HCT116 (cell line): ENCODE data around the gene CLIC5. TPM values are rescaled to one million over a fixed set of nuclear protein-coding genes. Genes with fewer than 3 reads are reported as not detected.

Experiments
- ATAC-seq: fragments of 200-7000 bp; cut with Tn5 transposase; 2 replicates; pipeline ENCODE4 v1.9.1; 2020; ENCODE audit warnings: mild to moderate bottlenecking, moderate library complexity
- BruUV-seq: library from RNA; stranded (reverse); fragments of 400-500 nt; replicated peaks from 2 replicates; lab custom pipeline; 2021; lab: Mats Ljungman, UMichigan
- CTCF ChIA-PET: fragments of 300-600 bp; sonication (Branson Sonifier 250); formaldehyde crosslinking; loops from one replicate; lab custom pipeline; 2021; ENCODE audit warnings: antibody characterized with exemption; lab: Charles Lee
- POLR2A ChIA-PET: fragments of 300-600, 350-600 bp; sonication (Branson Sonifier 250); formaldehyde crosslinking; loops from one replicate; lab custom pipeline; 2021; ENCODE audit warnings: antibody characterized with exemption; lab: Charles Lee
- RAD21 ChIA-PET, 2 experiments: fragments of 300-600 bp; sonication (Branson Sonifier 250); formaldehyde crosslinking; loops; one replicate each; lab custom pipeline; 2023; ENCODE audit warnings: low total read pairs in 2 of 2; ENCODE audit not compliant: uncharacterized antibody in 2 of 2, unreplicated experiment in 2 of 2, low non-redundant PET in 1 of 2; lab: Charles Lee
- DNase-seq: peaks from one replicate; pipeline ENCODE4 v3.0.0-alpha.2; 2010; ENCODE audit warnings: low read depth, low spot score
- H2AFZ ChIP-seq: fragments of 200-600 bp; shearing (Covaris generic), sonication (generic); 2 replicates; pipeline ENCODE4 v1.6.1; 2017; ENCODE audit warnings: low read depth, mixed run types, mixed read lengths, antibody characterized with exemption, low read length; ENCODE audit not compliant: poor library complexity, severe bottlenecking
- H3K27ac ChIP-seq: 2 replicates; pipeline ENCODE4 v1.5.1; 2012; ENCODE audit warnings: low read depth, low read length
- H3K27me3 ChIP-seq: fragments of 200-600 bp; sonication (generic); 2 replicates; pipeline ENCODE4 v1.6.1; 2016; ENCODE audit warnings: mixed run types, low read length, mixed read lengths; ENCODE audit not compliant: insufficient read depth
- H3K36me3 ChIP-seq, 2 experiments: fragments of 200-500 bp in 1 of 2; fragments of 200-600 bp in 1 of 2; sonication (Bioruptor generic) in 1 of 2; sonication (generic) in 1 of 2; 2 replicates each; pipeline versions ENCODE4 v1.5.1 to v1.6.1; 2014 to 2016; ENCODE audit warnings: low read length in 2 of 2, inconsistent platforms in 1 of 2, mixed read lengths in 1 of 2, mixed run types in 1 of 2; ENCODE audit not compliant: insufficient read depth in 2 of 2, control insufficient read depth in 1 of 2
- H3K4me1 ChIP-seq, 2 experiments: fragments of 200-600 bp in 1 of 2; sonication (generic) in 1 of 2; 2 replicates each; pipeline versions ENCODE4 v1.5.1 to v1.6.1; 2012 to 2017; ENCODE audit warnings: low read length in 2 of 2, inconsistent platforms in 1 of 2, mild to moderate bottlenecking in 1 of 2, mixed read lengths in 1 of 2, mixed run types in 1 of 2, moderate library complexity in 1 of 2; ENCODE audit not compliant: insufficient read depth in 2 of 2, control insufficient read depth in 1 of 2
- H3K4me2 ChIP-seq: fragments of 200-600 bp; sonication (generic); 2 replicates; pipeline ENCODE4 v1.6.1; 2017; ENCODE audit warnings: mixed run types, low read length, mixed read lengths
- H3K4me3 ChIP-seq, 2 experiments: fragments of 200-600 bp in 1 of 2; sonication (generic) in 1 of 2; replicated peaks in 1 of 2; 2 replicates each; pipeline ENCODE4 v1.5.1; 2011 to 2016; ENCODE audit warnings: low read length in 2 of 2, control low read depth in 1 of 2, low read depth in 1 of 2, mild to moderate bottlenecking in 1 of 2, mixed read lengths in 1 of 2, mixed run types in 1 of 2
- H3K79me2 ChIP-seq: fragments of 200-600 bp; sonication (generic); 2 replicates; pipeline ENCODE4 v1.6.1; 2017; ENCODE audit warnings: mild to moderate bottlenecking, mixed run types, low read length, moderate library complexity, mixed read lengths; ENCODE audit not compliant: insufficient read depth
- H3K9ac ChIP-seq: fragments of 200-600 bp; sonication (generic); 2 replicates; pipeline ENCODE4 v1.6.1; 2016; ENCODE audit warnings: low read length, mixed read lengths
- H3K9me2 ChIP-seq: fragments of 200-600 bp; sonication (generic), shearing (Covaris generic); 2 replicates; pipeline ENCODE4 v1.6.1; 2017; ENCODE audit warnings: mixed run types, mild to moderate bottlenecking, moderate library complexity; ENCODE audit not compliant: insufficient read depth
- H3K9me3 ChIP-seq, 2 experiments: fragments of 200-500 bp in 1 of 2; fragments of 200-600 bp in 1 of 2; sonication (Bioruptor generic) in 1 of 2; sonication (generic) in 1 of 2; 2 replicates each; pipeline ENCODE4 v1.6.1; 2014 to 2017; ENCODE audit warnings: low read length in 2 of 2, mixed read lengths in 2 of 2, inconsistent platforms in 1 of 2, low read depth in 1 of 2, mild to moderate bottlenecking in 1 of 2, mixed run types in 1 of 2, moderate library complexity in 1 of 2; ENCODE audit not compliant: control insufficient read depth in 1 of 2, insufficient read depth in 1 of 2
- H4K20me1 ChIP-seq: fragments of 200-600 bp; sonication (generic), shearing (Covaris generic); 2 replicates; pipeline ENCODE4 v1.6.1; 2017; ENCODE audit warnings: mixed run types, mild to moderate bottlenecking, moderate library complexity; ENCODE audit not compliant: insufficient read depth
- CBX3 ChIP-seq: IDR thresholded peaks from 2 replicates; pipeline ENCODE4 v1.6.1; 2012; ENCODE audit warnings: low read depth
- CEBPB ChIP-seq: IDR thresholded peaks from 2 replicates; pipeline ENCODE4 v1.6.1; 2012; ENCODE audit warnings: low read depth
- CTCF ChIP-seq, 3 experiments: fragments of 200-600 bp in 1 of 3; sonication (generic) in 1 of 3; IDR thresholded peaks in 2 of 3; conservative IDR thresholded peaks in 1 of 3; 2 replicates each; pipeline ENCODE4 v1.5.1; 2012 to 2017; ENCODE audit warnings: low read depth in 2 of 3, low read length in 2 of 3, antibody characterized with exemption in 1 of 3, borderline replicate concordance in 1 of 3, control low read depth in 1 of 3, mild to moderate bottlenecking in 1 of 3, mixed read lengths in 1 of 3, mixed run types in 1 of 3, moderate library complexity in 1 of 3; ENCODE audit not compliant: insufficient read depth in 1 of 3
- POLR2A ChIP-seq: IDR thresholded peaks from 2 replicates; pipeline ENCODE4 v1.7.0; 2011; ENCODE audit warnings: borderline replicate concordance; ENCODE audit not compliant: insufficient read depth, insufficient read length; ENCODE audit errors: extremely low read depth
- YY1 ChIP-seq: IDR thresholded peaks from 2 replicates; pipeline ENCODE4 v1.6.1; 2011; ENCODE audit warnings: low read length, low read depth, moderate library complexity, mild to moderate bottlenecking; ENCODE audit not compliant: insufficient replicate concordance; ENCODE audit errors: extremely low read depth
- intact Hi-C: fragments of 100-400 bp; cut with micrococcal nuclease; formaldehyde crosslinking; loops from 2 replicates; pipeline ENCODE4 v1.10.0; 2022
- total RNA-seq: library from RNA; stranded (reverse); gene quantifications from one replicate; pipeline ENCODE4 v1.2.1, GENCODE V29; 2021; ENCODE audit not compliant: unreplicated experiment
- TF ChIP-seq, protein P1 (sequence below): IDR thresholded peaks from 2 replicates; pipeline ENCODE4 v1.6.1; 2012; ENCODE audit warnings: low read depth

CLIC5 gene
- total RNA-seq, 1 experiment from 2014 or later = 0.20 TPM

- TF ChIP-seq YY1 = no peak
Observed at GRCh38 chr6:45898941-45899682, 116.5 kb downstream of the CLIC5 start (continued).

DNA sequence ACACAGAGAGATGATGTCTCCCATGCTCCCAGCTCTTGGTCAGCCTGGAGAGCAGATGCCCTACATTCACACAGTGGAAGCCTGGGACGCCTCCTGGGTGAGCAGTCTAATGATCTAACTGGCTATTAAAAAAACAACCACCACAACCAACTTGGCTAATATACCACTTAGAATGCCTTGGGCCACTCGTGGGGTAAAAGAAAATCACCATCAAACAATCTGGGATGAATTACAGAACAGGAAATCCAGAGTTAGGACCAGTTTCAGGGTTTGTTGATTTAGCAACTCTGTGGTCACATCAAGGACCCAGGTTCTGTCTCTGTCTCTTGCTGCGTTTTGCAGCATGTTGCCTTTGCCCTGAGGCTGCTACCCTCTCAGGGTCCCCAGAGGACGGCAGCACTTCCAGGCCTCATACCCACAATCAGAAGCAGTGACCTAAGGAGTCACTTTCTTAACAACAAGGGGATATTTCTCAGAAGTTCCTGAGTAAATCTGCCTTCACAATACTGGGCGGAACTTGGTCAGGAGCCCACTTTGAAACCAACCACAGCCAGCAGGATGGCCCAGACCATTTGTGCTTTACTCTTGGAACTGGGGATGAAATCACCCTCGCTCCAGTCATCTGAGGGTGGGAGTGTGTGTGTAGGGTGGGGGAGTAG, 118.7 kb downstream of the CLIC5 start:
- Histone ChIP-seq H3K4me2 (no peak overlapping the region), H3K79me2 (no peaks in the 10 kb centered on the region), H3K36me3 (no peaks in the 10 kb centered on the region), H3K9ac (no peak overlapping the region), H3K4me1 (no peaks in the 10 kb centered on the region), H3K9me2 (no peaks in the 10 kb centered on the region), H4K20me1 (no peaks in the 10 kb centered on the region), H3K4me3 (no peak overlapping the region), H3K9me3 (no peaks in the 10 kb centered on the region), H2AFZ (no peak overlapping the region), H3K27ac (no peak overlapping the region), H3K27me3 (no peaks in the 10 kb centered on the region)
- ChIA-PET POLR2A (no interaction called here), CTCF (interaction anchor here (1.1 kb wide), 1 partner anchor 33 kb away, joined by 3 read pairs; no protein-coding TSS in a partner anchor), RAD21 (no interaction called here)
- intact Hi-C loops = no loop called here
- TF ChIP-seq, protein P1, sequence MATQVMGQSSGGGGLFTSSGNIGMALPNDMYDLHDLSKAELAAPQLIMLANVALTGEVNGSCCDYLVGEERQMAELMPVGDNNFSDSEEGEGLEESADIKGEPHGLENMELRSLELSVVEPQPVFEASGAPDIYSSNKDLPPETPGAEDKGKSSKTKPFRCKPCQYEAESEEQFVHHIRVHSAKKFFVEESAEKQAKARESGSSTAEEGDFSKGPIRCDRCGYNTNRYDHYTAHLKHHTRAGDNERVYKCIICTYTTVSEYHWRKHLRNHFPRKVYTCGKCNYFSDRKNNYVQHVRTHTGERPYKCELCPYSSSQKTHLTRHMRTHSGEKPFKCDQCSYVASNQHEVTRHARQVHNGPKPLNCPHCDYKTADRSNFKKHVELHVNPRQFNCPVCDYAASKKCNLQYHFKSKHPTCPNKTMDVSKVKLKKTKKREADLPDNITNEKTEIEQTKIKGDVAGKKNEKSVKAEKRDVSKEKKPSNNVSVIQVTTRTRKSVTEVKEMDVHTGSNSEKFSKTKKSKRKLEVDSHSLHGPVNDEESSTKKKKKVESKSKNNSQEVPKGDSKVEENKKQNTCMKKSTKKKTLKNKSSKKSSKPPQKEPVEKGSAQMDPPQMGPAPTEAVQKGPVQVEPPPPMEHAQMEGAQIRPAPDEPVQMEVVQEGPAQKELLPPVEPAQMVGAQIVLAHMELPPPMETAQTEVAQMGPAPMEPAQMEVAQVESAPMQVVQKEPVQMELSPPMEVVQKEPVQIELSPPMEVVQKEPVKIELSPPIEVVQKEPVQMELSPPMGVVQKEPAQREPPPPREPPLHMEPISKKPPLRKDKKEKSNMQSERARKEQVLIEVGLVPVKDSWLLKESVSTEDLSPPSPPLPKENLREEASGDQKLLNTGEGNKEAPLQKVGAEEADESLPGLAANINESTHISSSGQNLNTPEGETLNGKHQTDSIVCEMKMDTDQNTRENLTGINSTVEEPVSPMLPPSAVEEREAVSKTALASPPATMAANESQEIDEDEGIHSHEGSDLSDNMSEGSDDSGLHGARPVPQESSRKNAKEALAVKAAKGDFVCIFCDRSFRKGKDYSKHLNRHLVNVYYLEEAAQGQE = no peak
- TF ChIP-seq CTCF (IDR thresholded peaks at IDR 0.05 in 2 of 3, conservative IDR thresholded peaks at IDR 0.05 in 1 of 3; ENCODE audit: borderline replicate concordance in 1 of 3, insufficient read depth in 1 of 3, low read depth in 2 of 3, low read length in 2 of 3) (no peak), CEBPB (no peak), POLR2A (no peak), CBX3 (no peak), YY1 (no peak)
- no TSS peak for BruUV-seq
- DNase-seq = no peak
- ATAC-seq = no peak
